ENCODE results near the gene TENM3.
"Not testable (repeated sequence)": the region's sequence is repeated elsewhere in the genome, so short reads cannot be mapped to it uniquely, and the experiment has no call there.

TENM3 gene

DNA sequence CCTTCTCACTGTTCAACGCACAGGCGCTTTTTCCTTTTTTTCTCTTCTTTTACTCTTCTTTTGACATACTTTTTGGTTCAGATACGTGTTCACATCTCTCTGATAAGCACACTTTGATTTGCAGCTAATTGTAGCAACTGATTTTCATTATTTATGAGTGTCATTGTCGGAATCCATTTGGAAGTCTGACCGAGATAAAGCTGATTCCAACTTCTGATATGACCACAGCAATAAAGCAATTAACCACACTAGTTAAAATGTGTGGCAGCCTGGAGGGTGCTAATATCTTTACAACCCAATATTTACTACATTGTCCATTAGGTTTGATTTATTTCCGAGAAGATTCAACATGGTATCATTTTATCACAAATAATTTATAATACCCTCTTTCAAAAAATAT, 101.8 kb downstream of the TENM3 start:
- DNase-seq, result no peak

DNA sequence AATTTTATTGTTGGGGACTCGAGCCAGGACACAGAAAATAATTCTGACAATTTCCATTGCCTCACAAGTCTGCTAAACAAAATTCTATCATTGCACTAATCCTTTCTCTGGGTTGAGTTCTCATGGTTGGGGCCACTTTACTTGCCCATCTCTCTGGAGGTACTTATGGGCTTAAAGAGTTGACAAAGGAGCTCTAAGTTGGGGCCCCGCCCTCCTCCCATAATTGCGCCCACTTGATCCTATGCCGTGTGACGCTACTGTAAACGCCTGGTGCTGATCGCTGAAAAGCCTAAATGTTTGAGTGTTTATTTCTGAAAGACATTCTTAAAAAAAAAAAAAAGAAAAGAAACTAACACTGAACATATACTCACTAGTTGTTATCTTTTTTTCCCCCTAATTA, 103.0 kb downstream of the TENM3 start:
- no peak for DNase-seq

DNA sequence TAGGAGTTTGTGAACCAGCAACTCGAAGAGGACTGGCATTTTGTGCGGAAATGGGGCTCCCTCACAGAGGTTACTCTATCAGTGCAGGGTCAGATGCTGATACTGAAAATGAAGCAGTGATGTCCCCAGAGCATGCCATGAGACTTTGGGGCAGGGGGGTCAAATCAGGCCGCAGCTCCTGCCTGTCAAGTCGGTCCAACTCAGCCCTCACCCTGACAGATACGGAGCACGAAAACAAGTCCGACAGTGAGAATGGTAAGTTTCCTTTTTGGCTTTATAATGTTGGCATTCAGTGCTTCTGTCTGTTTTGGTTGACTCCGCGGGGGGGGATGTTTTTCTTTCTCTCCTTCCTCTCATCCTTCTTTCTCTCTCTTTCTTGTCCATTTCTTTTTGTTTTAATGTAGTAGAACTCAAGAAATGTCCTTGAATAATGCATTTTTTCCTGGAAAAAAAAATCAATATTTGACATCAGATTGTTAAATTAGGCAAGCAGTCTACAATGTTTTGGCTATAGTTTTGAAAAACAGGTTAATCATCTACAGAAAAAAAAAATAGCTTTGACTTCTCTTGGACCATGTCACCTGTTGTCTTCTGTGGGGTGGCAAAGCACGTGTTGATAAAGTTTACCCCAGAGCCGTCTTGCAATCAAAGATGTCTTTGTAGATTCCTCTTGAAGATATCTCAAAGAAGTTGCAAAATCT, 103.6 kb downstream of the TENM3 start:
- DNase-seq, result no peak

GRCh38 chr4:182348779-182349326, 105.7 kb downstream of the TENM3 start:
- no peak for DNase-seq

DNA sequence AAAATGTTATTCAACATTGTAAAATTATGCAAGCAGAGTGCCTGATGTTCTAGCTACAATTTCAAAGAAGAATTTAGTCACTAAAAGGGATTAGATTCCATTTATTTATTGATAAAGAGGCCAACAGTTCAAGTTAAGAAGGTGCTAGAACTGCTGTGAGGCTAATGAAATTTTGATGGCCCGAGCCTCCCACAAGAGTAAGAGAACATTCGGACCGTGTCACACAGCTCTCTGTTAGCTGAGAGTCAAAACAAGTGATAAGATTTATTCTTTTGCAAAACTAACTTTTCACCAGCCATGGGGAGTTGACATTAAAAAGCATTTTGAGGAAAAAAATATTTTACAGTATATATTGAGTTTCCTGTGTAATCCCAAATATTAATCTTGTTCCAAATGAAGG, 106.8 kb downstream of the TENM3 start:
- DNase-seq, result no peak

GRCh38 chr4:182351485-182351884, 108.3 kb downstream of the TENM3 start:
- no peak for DNase-seq

DNA sequence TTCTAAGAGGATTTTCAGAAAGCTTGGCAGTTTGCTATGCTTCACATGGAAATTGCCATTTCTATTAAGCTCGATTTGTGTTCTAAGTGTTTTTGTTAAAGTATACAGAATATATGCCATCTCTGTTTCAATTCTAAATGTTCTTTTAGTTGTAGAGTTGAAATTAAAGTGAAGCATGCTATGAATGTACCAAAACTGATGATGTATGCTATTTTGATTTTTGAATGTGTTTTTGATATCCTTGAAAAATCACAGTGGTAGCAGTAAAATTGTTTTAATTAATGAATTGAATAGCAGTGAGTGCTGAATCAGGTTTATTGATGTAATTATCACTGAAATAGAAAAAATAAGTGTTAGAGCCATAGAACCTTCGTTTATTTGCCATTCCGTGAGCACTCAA, 110.9 kb downstream of the TENM3 start:
- DNase-seq, result no peak

- DNase-seq, result no peak
These were observed 111.7 kb downstream of the TENM3 start for GRCh38 chr4:182354867-182355266.

DNA sequence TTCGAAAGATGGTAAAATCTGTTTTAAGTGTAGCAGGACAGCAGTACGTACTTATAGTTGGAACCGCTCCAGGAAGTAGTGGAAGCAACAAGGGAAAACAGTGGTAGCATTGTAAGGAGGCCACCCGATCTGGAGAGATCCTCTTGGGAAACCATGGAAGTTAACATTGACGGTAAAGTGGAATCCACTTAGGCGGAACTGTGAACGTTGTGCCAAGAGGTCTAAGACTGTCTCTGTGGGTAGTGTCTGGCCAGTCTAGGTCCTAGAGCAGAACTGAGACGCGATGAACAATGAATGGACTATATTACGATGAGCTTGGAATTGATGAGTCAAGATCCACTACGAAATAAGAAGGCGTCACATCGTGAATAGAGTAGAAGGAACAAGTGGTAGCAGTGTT, 124.0 kb downstream of the TENM3 start:
- no peak for DNase-seq

DNA sequence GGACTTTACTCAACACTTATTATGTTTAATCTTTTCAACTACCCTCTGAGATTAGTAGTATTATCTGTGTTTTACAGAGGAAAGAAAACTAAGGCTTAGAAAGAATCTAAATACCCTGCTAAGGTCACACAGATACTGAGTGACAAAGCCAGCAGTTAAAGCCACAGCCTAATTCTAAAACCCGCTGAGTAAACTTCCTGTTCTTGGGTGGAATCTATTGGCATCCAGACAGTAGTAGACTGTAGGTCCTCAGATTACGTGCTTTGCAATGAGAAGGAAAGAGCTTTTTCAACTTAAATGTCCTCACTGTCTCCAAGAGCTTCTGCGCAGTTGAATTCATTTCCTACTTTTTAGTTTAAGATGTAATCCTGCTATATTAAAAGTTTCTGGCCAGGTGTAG, 126.0 kb downstream of the TENM3 start:
- no peak for DNase-seq

- no peak for DNase-seq
These were observed 127.3 kb downstream of the TENM3 start for GRCh38 chr4:182370491-182370890.

- DNase-seq, result no peak
These were observed 137.6 kb downstream of the TENM3 start for GRCh38 chr4:182380771-182381181.

DNA sequence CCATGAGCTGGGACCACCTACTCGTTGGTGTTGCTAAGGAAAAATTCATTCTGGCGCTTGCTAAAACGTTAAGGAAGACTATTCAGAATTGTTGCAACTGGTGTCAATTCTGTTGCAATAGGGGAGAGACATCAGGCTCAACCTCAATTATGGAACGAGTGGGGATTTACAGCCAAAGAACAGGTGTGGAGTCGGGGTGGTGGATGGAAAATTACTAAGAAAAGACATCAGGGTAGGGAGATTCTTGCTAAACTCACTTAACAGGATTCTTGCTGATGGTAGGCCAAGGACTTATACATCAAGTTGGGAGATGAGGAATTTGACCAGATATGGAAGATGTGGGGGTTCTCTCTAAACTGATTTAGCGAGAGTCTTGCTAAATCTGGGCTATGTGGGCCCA, 139.7 kb downstream of the TENM3 start:
- DNase-seq, result no peak

GRCh38 chr4:182384631-182385091, 141.5 kb downstream of the TENM3 start:
- DNase-seq, result no peak

DNA sequence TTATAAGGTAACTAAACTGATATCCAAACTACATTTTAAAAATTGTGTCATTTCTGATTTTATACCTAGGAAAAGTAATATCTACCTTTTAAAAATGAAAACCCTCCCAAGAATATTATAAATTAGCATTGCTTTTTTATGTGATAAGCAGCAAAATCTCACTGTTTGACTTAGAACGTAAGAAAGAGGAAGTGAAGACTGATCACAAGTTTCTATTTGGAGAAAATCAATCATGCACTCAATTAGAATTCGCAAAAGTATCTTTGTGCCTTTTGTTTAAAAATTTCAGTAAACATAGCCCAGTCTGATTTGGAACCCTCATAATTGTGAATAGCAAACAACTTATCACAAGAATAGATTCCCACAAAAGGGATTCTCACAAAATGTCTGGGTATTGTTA, 142.7 kb downstream of the TENM3 start:
- no peak for DNase-seq

- DNase-seq, result not testable (repeated sequence)
These were observed 143.4 kb downstream of the TENM3 start for GRCh38 chr4:182386576-182386975.

DNA sequence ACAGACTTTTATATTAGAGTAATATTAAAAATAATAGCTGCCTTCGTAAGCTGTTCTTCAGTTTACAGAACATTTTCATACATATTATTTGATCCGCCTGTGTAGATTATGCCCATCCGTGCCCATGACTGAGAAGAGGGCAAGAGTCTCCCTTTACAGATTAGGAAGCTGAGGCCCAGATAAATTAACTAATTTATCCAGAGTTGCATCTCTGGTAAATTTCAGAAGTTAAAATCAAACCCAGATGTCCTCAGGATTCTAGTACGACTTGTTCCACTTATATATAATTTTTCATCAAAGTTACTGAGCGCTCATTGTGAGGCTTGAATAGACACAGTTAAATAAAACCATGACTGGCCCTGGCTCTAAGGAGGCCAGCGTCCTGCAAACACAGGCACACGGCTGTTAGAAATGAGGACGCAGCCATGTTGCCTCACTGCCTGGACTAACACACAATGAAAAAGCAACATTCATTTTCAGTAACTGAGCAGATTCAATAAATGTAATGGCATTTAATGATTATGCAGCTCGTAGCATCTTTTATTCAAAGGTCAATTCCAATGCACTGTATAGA, 148.0 kb downstream of the TENM3 start:
- no peak for DNase-seq

DNA sequence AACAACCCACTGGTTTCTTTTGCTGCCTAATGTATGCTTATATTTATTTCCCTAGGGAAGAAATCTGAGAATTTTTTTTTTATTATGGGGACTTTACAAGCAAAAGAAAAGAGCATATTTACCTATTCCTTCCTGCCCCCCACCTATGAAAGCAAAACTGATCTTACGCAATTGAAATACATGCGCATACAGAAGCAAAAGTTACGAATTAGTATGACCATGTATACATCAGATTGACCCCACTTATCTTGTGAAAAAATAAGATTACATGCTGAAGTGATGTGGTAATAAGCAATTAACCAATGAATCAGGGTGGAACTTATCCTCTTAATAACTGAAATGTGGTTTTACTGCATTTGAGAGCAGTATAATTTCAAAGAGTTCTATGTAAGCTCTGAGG, 151.0 kb downstream of the TENM3 start:
- no peak for DNase-seq

DNA sequence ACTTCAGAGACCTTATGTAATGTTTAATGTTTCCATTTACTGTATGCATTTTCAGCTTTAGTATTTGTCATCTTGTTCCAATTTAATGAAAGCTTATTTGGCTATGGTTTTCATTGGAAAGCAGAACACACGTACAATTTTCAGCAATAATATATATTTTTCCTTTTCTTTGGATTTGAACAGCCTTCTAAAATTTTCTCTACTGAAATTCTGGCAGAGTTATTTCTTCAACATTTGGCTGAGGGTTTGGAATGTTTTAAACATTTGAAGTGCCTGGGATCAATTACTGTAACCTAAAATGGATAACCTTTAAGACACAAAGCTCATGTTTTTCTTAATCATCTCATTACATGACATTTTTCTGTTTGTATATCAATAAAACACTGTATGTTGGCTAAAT, 156.9 kb downstream of the TENM3 start:
- DNase-seq, result no peak

DNA sequence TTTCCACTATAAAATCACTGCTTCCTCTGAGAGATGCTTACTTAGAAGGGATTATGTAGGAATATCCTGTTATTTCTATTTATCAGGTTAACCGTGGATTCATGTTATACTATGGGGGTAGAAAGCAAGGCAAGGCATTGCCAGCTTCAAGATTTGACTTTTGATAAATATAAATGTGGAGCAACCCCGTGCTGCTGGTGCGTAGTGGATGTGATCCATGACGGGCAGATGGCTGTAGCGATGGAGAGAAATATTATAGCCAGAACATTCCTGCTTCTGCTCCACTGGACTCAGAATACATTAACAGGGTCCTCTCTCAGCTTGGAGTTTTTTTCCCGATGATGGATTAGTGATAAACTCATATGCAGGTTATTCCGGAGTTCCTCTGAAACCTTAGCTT, 157.6 kb downstream of the TENM3 start:
- DNase-seq, result no peak

- no peak for DNase-seq
These were observed 161.2 kb downstream of the TENM3 start for GRCh38 chr4:182404376-182404775.

- no peak for DNase-seq
These were observed 161.9 kb downstream of the TENM3 start for GRCh38 chr4:182405087-182405486.

DNA sequence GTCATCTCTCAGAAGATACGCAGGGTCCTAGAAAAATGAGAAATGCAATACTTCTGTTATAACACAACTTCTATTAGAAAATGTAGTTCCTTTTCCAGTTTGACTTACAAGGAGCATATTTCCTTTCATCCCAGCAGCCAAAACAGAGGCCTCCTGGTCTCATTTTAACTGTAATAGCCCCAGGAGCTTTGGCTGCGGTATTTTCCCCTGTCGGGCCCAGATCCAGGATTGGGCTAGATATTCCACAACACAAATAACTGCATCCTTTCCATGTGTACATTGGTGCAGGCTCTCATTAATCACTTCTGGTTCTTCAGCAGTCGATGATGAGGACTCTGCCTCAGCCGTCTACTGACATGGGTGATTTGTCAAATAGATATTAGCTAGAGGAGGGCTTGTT, 166.1 kb downstream of the TENM3 start:
- DNase-seq, result no peak

DNA sequence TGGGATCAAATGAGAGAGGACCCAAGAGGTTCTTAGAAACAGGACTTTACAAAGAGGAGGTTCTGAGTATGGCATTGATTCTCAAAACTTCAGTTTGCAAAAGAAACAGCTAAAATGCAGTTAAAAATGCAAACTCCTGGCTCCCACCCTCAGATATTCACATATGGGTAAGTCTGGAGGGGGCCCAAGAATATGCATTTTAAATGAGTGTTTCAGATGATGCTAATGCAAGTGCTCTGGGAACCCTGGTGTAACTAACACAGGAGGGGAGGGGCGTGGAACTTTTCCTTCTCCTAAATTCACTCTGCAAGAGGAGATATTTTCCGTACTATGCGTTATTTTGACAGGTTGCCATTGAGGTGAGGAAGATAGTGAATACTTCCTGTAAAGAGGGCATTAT, 168.2 kb downstream of the TENM3 start:
- no peak for DNase-seq

GRCh38 chr4:182413550-182413949, 170.3 kb downstream of the TENM3 start:
- no peak for DNase-seq

Data from NCI-H1930 (cell line).